H7 (cell line): Measurements from ENCODE around the gene SYK. TPM values are rescaled to one million over a fixed set of nuclear protein-coding genes. Genes with fewer than 3 reads are reported as not detected.

ENCODE experiments used
- DNase-seq: peaks from one replicate; pipeline ENCODE4 v3.0.0; 2012
- H3K27me3 ChIP-seq: 2 replicates; pipeline ENCODE4 v1.6.0; 2011; ENCODE audit warnings: mild to moderate bottlenecking, low read length; ENCODE audit not compliant: control insufficient read depth, insufficient read depth
- H3K36me3 ChIP-seq: replicated peaks from 2 replicates; pipeline ENCODE4 v1.5.1; 2011; ENCODE audit warnings: low read length; ENCODE audit not compliant: control insufficient read depth, insufficient read depth
- H3K4me3 ChIP-seq: 2 replicates; pipeline ENCODE4 v1.5.1; 2011; ENCODE audit warnings: low read depth, mild to moderate bottlenecking, control low read depth, low read length, moderate library complexity; ENCODE audit not compliant: insufficient read depth
- total RNA-seq: library from RNA; depleted of rRNA; stranded (reverse); fragments of >200 nt; shearing (Covaris generic); gene quantifications from 2 replicates; pipeline ENCODE4 v1.2.3, GENCODE V29; 2014

The SYK gene
- total RNA-seq, 1 experiment from 2014 or later = 0.38 TPM

- H3K27me3 ChIP-seq = no peaks in the 10 kb centered on the region
- no peak overlapping the region for H3K4me3 ChIP-seq
- no peaks in the 10 kb centered on the region for H3K36me3 ChIP-seq
- no peak for DNase-seq
These were observed 98.5 kb downstream of the SYK start for GRCh38 chr9:90900130-90900529.

GRCh38 chr9:90901933-90902332 lies 100.3 kb downstream of the SYK start:
- H3K36me3 ChIP-seq = no peaks in the 10 kb centered on the region
- no peaks in the 10 kb centered on the region for H3K27me3 ChIP-seq
- DNase-seq = no peak
- H3K4me3 ChIP-seq = no peak overlapping the region

GRCh38 chr9:90903766-90904424 lies 102.3 kb downstream of the SYK start:
- no peak for DNase-seq
- Histone ChIP-seq H3K4me3 (no peak overlapping the region), H3K36me3 (no peaks in the 10 kb centered on the region), H3K27me3 (no peaks in the 10 kb centered on the region)

DNA sequence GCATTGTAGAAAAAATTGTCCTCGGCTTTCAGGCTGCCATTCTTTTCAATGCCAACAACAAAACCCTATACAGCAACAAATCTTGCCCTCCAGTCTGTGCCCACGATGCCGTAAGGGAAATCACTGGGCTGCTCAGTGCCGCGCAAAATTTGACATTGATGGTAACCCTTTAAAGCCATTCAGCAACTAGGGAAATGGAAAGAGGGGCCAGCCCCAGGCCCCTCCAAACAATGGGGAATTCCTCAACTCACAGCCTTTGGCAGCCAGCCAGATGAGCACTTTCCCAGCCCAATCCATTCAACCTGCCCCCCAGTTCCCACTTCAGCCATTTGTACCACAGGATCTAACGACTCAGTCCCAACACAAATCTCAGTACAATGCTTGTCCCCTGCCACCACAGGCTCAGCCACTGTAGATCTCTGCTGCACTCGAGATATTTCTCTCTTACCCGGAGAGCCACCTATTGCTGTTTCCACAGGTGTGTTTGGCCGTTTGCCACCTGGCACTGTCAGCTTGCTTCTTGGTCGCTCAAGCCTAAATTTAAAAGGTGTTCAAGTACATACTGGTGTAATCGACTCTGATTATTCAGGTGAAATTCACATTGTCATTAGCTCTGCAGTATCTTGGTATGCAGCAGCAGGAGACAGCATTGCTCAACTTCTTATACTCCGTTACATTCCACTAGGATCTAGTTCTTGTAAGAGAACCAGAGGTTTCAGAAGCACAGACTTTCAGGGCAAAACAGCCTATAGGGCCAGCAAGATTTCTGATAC lies 103.3 kb downstream of the SYK start:
- DNase-seq = no peak
- Histone ChIP-seq H3K4me3 (no peak overlapping the region), H3K36me3 (no peaks in the 10 kb centered on the region), H3K27me3 (no peaks in the 10 kb centered on the region)

DNA sequence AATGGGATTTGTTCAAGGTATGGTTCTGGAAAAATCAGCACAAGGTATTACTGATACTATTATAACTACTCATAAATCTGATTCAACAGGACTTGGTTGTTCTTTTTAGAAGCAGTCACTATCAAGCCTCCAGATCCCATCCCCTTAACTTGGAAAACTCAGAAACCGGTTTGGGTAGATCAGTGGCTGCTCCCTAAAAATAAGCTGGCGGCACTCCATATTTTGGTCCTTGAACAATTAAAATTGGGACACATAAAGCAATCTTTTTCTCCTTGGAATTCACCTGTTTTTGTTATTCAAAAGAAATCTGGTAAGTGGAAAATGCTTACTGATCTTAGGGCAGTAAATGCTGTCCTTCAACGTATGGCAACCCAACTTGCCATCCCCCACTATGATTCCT lies 104.2 kb downstream of the SYK start:
- Histone ChIP-seq H3K36me3 (no peaks in the 10 kb centered on the region), H3K27me3 (no peaks in the 10 kb centered on the region), H3K4me3 (no peak overlapping the region)
- no peak for DNase-seq

DNA sequence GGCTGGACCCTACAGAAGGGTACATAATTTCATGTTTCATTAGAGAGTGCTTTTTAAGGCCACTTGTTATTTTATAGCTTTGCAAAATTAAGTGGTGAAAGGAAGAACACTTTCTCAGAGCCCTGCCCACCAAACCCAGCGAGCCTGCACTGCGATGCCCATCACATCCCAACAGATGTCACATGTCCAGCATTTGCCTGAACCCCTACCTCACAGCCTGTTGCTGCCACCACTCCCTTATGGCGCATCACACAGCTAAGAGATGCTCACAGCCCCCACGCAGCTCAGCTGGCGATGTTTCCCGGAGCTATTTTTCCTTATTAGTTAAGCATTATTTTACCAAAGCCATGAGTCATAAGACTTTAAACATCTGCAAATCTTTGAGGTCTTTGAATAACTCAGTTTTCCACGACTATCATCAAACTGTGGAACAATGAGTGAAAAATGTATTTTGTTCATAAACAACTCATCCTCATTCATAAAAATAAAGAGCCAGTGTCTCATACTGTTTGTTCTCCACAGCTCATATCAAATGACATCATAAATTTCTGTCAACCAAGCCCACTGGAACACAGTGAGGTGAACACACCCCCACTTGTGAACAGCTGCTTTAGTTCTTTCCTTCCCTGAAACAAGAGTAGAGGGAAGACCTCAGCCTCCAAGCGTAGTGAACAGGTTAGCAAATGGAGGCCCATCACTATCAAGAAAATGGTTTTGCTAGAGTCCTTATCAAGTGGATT lies 104.9 kb downstream of the SYK start:
- Histone ChIP-seq H3K36me3 (no peaks in the 10 kb centered on the region), H3K4me3 (no peak overlapping the region), H3K27me3 (no peaks in the 10 kb centered on the region)
- no peak for DNase-seq

DNA sequence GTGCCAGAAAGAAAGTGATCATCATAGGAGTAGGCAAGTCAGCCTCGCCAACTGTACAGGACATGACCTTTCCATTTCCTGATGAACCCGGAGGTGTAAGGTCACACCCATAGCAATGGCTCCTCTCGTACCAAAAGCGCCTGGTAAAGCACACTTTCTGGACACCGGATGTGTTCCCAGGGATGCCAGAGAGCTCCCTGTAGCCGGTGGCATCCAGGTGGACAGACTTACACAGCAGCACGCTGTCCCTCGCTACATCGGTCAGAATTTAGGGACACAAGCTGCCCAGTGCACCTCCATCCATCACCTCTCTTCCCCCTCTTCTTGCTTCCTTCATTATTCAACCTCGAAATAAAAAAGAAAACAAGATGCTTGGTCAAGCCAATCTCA lies 105.4 kb downstream of the SYK start:
- DNase-seq = no peak
- H3K36me3 ChIP-seq = no peaks in the 10 kb centered on the region
- no peak overlapping the region for H3K4me3 ChIP-seq
- H3K27me3 ChIP-seq = no peaks in the 10 kb centered on the region

DNA sequence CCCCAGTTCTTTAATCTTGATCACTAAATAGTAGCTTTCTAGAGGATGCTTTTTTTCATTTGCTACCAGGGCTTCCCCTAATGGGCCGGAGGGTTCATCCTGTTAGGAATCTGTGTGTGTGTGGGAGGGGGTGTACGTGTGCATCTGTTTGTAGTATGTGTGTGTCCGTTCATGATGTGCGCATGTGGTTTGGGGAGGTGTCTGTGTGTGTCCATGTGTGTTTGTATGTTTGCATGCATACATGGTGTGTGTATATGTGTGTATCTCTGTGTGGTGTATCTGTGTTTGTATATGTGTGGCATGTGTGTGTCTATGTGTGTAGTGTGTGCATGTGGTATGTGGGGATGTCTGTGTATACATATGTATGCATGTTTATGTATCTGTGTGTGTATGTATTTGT lies 106.2 kb downstream of the SYK start:
- no peaks in the 10 kb centered on the region for H3K36me3 ChIP-seq
- DNase-seq = no peak

GRCh38 chr9:90909225-90909624 lies 107.6 kb downstream of the SYK start:
- DNase-seq = no peak
- H3K27me3 ChIP-seq = no peaks in the 10 kb centered on the region
- no peaks in the 10 kb centered on the region for H3K36me3 ChIP-seq
- H3K4me3 ChIP-seq = no peak overlapping the region

More for the DNA sequence above, 106.2 kb downstream of the SYK start:
- Histone ChIP-seq H3K4me3 (no peak overlapping the region), H3K27me3 (no peaks in the 10 kb centered on the region)

DNA sequence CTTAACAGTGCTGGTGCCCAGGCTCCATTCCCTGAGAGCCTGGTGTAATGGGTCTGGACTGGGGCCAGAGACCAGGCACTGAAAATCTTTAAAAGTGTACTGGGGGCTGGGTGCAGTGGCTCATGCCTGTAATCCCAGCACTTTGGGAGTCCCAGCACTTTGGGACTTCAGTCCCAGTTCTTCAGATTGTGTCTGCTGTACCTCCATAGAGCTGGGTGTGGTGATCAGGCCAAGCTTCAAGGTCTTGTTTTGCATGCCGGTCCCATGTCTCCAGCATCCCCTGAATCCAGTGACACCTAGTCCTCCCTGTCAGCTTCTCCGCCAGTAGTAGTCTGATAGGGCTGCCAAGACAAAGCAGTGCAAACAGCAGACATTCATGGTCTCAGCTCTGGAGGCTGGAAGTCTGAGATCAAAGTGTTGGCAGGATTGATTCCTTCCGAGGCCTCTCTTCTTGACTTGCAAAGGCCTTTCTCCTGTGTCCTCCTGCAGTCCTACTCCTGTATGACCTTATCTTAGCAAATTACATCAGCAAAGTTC lies 108.2 kb downstream of the SYK start:
- no peaks in the 10 kb centered on the region for H3K36me3 ChIP-seq
- no peak overlapping the region for H3K4me3 ChIP-seq
- no peaks in the 10 kb centered on the region for H3K27me3 ChIP-seq
- no peak for DNase-seq

GRCh38 chr9:90914196-90914595 lies 112.6 kb downstream of the SYK start:
- Histone ChIP-seq H3K36me3 (no peaks in the 10 kb centered on the region), H3K27me3 (no peaks in the 10 kb centered on the region), H3K4me3 (no peak overlapping the region)
- no peak for DNase-seq

GRCh38 chr9:90914868-90915483 lies 113.4 kb downstream of the SYK start:
- Histone ChIP-seq H3K36me3 (no peaks in the 10 kb centered on the region), H3K27me3 (no peaks in the 10 kb centered on the region), H3K4me3 (no peak overlapping the region)
- DNase-seq = peak; percentile 93

GRCh38 chr9:90915693-90916092 lies 114.1 kb downstream of the SYK start:
- Histone ChIP-seq H3K4me3 (no peak overlapping the region), H3K36me3 (no peaks in the 10 kb centered on the region), H3K27me3 (no peaks in the 10 kb centered on the region)
- peak; percentile 85 for DNase-seq

DNA sequence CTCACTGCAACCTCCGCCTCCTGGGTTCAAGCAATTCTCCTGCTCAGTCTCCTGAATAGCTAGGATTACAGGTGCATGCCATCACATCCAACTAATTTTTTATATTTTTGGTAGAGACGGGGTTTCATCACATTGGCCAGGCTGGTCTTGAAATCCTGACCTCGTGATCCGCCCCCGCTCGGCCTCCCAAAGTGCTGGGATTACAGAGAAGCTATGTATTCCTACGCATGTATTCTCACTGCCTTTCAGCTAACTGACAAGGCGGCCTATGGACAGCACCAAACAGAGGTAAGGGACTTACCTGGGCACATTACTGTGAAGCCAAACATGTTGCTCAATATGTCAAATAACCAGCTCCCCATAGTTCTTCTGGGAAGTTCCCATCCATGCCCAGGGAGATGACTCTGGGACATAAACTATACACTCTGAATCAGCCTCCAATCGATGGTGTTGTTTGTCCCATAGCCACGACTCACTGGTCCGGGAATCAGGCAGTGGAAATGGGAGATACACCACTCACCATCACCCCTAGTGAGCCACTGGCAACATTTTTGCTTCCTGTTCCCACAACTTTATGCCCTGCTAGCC lies 114.6 kb downstream of the SYK start:
- no peaks in the 10 kb centered on the region for H3K36me3 ChIP-seq
- no peaks in the 10 kb centered on the region for H3K27me3 ChIP-seq
- H3K4me3 ChIP-seq = no peak overlapping the region
- no peak for DNase-seq
